SK-N-SH treated with all-trans-retinoic acid at 6 μM for 48 hours (cell line): ENCODE results near the gene NKX2-4.

Source experiments
- CSDC2 ChIP-seq: fragments of 250-450 bp; sonication (Bioruptor Pico); IDR thresholded peaks from 2 replicates; pipeline ENCODE4 v1.5.0; 2020; ENCODE audit warnings: mild to moderate bottlenecking, moderate library complexity
- ESRRG ChIP-seq: fragments of 250-450 bp; sonication (Bioruptor Pico); IDR thresholded peaks from 2 replicates; pipeline ENCODE4 v1.6.1; 2021; ENCODE audit warnings: mild to moderate bottlenecking
- GLIS3 ChIP-seq: fragments of 250-450 bp; sonication (Bioruptor Pico); IDR thresholded peaks from 2 replicates; pipeline ENCODE4 v1.5.0; 2020; ENCODE audit warnings: mild to moderate bottlenecking, moderate library complexity
- ISL1 ChIP-seq: fragments of 250-450 bp; sonication (Bioruptor Pico); IDR thresholded peaks from 2 replicates; pipeline ENCODE4 v2.1.2; 2022; ENCODE audit warnings: mild to moderate bottlenecking, moderate library complexity
- OSR1 ChIP-seq: fragments of 250-450 bp; sonication (Bioruptor Pico); IDR thresholded peaks from 2 replicates; pipeline ENCODE4 v1.8.0; 2022; ENCODE audit warnings: moderate library complexity, mild to moderate bottlenecking, inconsistent platforms
- PPARA ChIP-seq: fragments of 250-450 bp; sonication (Bioruptor Pico); IDR thresholded peaks from 2 replicates; pipeline ENCODE4 v1.5.0; 2020; ENCODE audit warnings: mild to moderate bottlenecking, borderline replicate concordance
- RARB ChIP-seq: fragments of 250-450 bp; sonication (Bioruptor Pico); IDR thresholded peaks from 2 replicates; pipeline ENCODE4 v1.8.0; 2021; ENCODE audit warnings: mild to moderate bottlenecking, moderate library complexity
- SNAI2 ChIP-seq: fragments of 250-450 bp; sonication (Bioruptor Pico); IDR thresholded peaks from 2 replicates; pipeline ENCODE4 v1.5.0; 2020; ENCODE audit warnings: mild to moderate bottlenecking, moderate library complexity
- ZFP3 ChIP-seq: fragments of 250-450 bp; sonication (Bioruptor Pico); IDR thresholded peaks from 2 replicates; pipeline ENCODE4 v1.5.0; 2020; ENCODE audit warnings: mild to moderate bottlenecking, moderate library complexity
- ZFP30 ChIP-seq: fragments of 450-650 bp; formaldehyde crosslinking; IDR thresholded peaks from 2 replicates; pipeline ENCODE4 v1.5.0; 2022; ENCODE audit warnings: mild to moderate bottlenecking, moderate library complexity
- ZNF565 ChIP-seq: fragments of 450-650 bp; formaldehyde crosslinking; conservative IDR thresholded peaks from 2 replicates; pipeline ENCODE4 v1.5.0; 2020; ENCODE audit warnings: low read depth, mild to moderate bottlenecking, moderate library complexity
- ZNF8 ChIP-seq: fragments of 450-650 bp; formaldehyde crosslinking; IDR thresholded peaks from 2 replicates; pipeline ENCODE4 v1.5.0; 2020; ENCODE audit warnings: mild to moderate bottlenecking, moderate library complexity
- TF ChIP-seq, protein P1 (sequence below): fragments of 250-450 bp; sonication (Bioruptor Pico); IDR thresholded peaks from 2 replicates; pipeline ENCODE4 v1.5.1; 2020; ENCODE audit warnings: low read depth, mild to moderate bottlenecking, moderate library complexity
- TF ChIP-seq, protein P2 (sequence below): fragments of 250-450 bp; sonication (Bioruptor Pico); IDR thresholded peaks from 2 replicates; pipeline ENCODE4 v1.8.0; 2020; ENCODE audit warnings: mild to moderate bottlenecking, moderate library complexity, borderline replicate concordance

DNA sequence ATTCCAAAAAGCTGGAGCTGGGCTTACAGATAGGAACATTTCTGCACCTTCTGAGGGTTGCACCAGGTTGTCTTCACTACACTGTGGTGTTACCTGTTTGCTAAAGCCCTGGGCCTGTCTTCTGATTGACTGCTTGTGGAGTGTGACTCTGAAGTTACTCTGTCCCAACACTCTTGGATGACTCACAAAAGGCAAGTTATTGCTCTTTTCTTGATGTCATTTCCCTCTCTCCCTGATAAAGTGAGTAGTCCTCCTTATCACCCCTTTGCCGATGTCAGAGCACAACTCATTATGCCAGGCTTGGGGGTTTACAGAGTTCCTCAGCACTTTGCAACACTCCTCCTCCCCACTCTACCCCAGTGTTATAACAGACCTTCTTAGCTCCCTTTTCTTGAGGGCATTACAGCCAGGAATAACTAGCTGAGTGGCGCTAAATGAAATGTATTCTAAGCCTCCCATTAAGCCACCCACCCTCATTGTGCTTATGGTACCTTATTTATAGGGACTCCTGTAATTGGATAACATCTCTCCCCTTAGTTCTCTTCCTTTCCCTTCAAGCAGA, 36.1 kb upstream of the NKX2-4 start:
- TF ChIP-seq GLIS3 (CRISPR knock-in tag) (no peak), SNAI2 (CRISPR knock-in tag) (no peak), ISL1 (CRISPR knock-in tag) (no peak), RARB (CRISPR knock-in tag) (no peak), PPARA (no peak), ZNF8 (CRISPR knock-in tag) (no peak), ZFP3 (CRISPR knock-in tag) (no peak), OSR1 (no peak), ZFP30 (CRISPR knock-in tag) (no peak), CSDC2 (CRISPR knock-in tag) (no peak), ZNF565 (no peak), ESRRG (CRISPR knock-in tag) (no peak)
- TF ChIP-seq, protein P1, sequence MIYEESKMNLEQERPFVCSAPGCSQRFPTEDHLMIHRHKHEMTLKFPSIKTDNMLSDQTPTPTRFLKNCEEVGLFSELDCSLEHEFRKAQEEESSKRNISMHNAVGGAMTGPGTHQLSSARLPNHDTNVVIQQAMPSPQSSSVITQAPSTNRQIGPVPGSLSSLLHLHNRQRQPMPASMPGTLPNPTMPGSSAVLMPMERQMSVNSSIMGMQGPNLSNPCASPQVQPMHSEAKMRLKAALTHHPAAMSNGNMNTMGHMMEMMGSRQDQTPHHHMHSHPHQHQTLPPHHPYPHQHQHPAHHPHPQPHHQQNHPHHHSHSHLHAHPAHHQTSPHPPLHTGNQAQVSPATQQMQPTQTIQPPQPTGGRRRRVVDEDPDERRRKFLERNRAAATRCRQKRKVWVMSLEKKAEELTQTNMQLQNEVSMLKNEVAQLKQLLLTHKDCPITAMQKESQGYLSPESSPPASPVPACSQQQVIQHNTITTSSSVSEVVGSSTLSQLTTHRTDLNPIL (CRISPR knock-in tag) = no peak
- TF ChIP-seq, protein P2, sequence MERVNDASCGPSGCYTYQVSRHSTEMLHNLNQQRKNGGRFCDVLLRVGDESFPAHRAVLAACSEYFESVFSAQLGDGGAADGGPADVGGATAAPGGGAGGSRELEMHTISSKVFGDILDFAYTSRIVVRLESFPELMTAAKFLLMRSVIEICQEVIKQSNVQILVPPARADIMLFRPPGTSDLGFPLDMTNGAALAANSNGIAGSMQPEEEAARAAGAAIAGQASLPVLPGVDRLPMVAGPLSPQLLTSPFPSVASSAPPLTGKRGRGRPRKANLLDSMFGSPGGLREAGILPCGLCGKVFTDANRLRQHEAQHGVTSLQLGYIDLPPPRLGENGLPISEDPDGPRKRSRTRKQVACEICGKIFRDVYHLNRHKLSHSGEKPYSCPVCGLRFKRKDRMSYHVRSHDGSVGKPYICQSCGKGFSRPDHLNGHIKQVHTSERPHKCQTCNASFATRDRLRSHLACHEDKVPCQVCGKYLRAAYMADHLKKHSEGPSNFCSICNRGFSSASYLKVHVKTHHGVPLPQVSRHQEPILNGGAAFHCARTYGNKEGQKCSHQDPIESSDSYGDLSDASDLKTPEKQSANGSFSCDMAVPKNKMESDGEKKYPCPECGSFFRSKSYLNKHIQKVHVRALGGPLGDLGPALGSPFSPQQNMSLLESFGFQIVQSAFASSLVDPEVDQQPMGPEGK (CRISPR knock-in tag) = no peak
